GM12864 (cell line): ENCODE results near the gene HAGHL.
"Not testable (repeated sequence)": the region's sequence is repeated elsewhere in the genome, so short reads cannot be mapped to it uniquely, and the experiment has no call there.

Source experiments
- DNase-seq: peaks from one replicate; pipeline ENCODE4 v3.0.0-alpha.2; 2011; ENCODE audit warnings: low read depth
- H3K4me3 ChIP-seq: 2 replicates; pipeline ENCODE4 v1.5.1; 2011; ENCODE audit warnings: mild to moderate bottlenecking, low read depth, low read length, control low read depth
- TF ChIP-seq, protein P1 (sequence below): IDR thresholded peaks from 2 replicates; pipeline ENCODE4 v1.5.1; 2011; ENCODE audit warnings: low read depth, mild to moderate bottlenecking, moderate library complexity, low read length, control low read depth, inconsistent platforms; ENCODE audit errors: missing control alignments

HAGHL gene

DNA sequence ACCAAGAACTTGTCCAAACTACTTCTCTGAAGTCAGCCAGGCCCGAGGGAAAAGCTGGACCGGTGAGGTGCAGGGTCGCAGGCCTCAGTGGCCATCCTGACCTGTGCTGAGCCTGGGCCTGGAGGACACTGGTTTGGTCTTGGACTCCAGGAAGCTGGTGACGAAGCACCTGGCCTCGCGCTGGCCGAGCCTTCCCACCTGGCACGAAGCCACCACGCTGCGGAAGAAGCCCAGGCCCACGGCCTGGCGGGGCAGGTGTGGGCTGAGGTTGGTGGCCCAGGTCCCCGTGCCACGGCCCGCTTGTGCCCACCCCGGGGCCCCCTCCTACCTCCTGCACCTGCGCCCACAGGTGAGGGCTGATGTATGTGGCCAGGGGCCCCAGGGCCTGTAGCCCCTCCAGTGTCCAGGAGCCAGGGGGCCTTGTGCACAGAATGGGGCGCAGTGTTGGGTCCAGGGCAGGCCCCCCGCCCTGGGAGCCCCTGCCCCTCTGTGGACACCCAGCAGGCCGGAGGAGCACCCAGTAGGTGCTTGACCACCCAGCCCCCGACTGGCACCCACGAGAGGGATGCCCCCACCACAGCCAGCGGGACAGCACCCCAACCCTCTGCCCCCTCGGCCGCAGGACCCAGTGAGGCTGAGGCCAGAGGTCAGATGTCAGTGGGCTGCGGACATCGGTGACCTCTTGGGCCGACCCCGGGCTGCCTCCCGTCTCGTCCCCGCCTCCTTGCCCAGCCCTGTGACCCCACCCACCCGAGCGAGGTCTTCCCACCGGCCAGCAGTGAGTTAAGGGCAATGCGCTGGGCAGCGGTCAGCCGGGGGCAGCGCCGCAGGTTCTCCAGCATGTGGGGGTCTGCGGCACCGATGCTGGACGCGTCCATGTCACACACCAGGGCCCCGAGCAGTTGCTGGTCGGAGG is 47.4 kb downstream of the HAGHL start:
- no peak for DNase-seq
- no peak overlapping the region for H3K4me3 ChIP-seq
- TF ChIP-seq, protein P1, sequence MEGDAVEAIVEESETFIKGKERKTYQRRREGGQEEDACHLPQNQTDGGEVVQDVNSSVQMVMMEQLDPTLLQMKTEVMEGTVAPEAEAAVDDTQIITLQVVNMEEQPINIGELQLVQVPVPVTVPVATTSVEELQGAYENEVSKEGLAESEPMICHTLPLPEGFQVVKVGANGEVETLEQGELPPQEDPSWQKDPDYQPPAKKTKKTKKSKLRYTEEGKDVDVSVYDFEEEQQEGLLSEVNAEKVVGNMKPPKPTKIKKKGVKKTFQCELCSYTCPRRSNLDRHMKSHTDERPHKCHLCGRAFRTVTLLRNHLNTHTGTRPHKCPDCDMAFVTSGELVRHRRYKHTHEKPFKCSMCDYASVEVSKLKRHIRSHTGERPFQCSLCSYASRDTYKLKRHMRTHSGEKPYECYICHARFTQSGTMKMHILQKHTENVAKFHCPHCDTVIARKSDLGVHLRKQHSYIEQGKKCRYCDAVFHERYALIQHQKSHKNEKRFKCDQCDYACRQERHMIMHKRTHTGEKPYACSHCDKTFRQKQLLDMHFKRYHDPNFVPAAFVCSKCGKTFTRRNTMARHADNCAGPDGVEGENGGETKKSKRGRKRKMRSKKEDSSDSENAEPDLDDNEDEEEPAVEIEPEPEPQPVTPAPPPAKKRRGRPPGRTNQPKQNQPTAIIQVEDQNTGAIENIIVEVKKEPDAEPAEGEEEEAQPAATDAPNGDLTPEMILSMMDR = no peak

DNA sequence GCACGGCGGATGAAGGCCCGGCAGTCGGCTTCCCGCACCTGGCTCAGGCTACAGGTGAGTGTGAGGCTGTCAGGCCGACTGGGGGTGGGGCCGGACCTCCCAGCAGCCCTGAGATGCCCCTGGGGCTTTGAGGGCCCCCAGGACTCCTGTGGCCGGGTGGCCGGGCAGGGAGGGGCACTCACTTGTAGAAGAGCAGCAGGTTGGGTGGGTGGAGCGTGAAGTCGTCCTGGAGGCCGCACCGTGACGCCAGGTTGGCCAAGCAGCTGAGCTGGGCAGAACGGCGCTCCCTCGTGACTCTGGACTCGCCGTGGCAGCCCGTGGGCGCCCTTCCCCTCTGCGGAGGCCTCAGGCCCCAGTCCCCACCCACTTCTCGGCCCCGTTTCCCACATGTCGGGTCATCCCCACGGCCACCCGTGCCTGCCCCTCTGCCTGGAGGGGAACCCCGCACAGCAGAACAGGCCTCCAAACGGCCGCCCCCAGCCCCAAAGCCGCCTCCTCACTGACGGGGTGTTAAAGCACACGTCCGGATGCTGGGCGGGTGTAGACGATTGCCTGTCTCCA is 48.4 kb downstream of the HAGHL start:
- DNase-seq = no peak
- TF ChIP-seq, protein P1 = no peak
- no peak overlapping the region for H3K4me3 ChIP-seq

DNA sequence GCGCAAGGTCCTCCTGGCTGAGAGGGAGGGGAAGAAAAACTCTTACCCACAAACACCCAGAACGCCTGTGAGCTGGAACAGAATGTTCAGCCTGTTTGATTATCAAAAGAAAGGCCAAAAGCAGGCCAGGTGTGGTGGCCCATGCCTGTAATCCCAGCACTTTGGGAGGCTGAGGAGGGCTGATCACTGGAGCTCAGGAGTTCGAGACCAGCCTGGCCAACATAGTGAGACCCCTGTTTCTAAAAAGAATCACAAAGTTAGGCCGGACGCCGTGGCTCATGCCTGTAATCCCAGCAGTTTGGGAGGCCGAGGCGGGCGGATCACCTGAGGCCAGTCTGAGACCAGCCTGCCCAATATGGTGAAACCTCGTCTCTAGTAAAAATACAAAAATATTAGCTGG is 49.4 kb downstream of the HAGHL start:
- H3K4me3 ChIP-seq = not testable (repeated sequence)

DNA sequence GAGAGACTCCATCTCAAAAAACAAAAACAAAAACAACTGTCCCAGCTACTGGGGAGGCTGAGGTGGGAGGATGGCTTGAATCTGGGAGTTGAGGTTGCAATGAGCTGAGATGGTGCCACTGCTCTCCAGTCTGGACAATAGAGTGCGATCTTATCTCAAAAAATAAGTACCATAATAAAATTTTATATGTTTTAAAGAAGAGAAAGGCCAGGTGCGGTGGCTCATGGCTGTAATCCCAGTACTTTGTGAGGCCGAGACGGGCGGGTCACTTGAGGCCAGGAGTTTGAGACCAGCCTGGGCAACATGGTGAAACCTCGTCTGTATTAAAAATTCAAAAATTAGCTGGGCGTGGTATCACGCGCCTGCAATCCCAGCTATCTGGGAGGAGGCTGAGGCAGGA is 49.9 kb downstream of the HAGHL start:
- no peak for DNase-seq

More for the DNA sequence above, 49.4 kb downstream of the HAGHL start:
- DNase-seq = not testable (repeated sequence)

DNA sequence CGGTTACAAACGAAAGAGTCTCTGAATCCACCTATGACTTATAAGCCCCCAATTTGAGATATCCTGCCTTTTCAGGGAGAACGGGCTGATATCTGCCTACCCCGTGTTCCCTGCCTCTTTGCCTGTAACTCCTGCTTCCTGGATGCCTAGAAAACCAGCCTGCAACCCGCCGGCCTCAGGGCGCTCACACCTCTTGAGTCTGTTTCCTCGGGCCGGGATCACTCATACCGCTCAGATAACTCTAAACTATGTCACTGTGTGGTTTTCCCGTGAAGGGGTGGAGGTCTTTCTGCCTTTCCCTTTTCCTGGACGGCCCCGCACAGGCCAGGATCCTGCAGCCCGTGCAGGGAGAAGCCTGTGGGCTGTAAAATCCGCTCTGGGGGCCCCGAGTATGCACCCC is 50.9 kb downstream of the HAGHL start:
- no peak for DNase-seq
- TF ChIP-seq, protein P1 = no peak

More for the DNA sequence above, 49.9 kb downstream of the HAGHL start:
- H3K4me3 ChIP-seq = no peak overlapping the region
- TF ChIP-seq, protein P1 = no peak

DNA sequence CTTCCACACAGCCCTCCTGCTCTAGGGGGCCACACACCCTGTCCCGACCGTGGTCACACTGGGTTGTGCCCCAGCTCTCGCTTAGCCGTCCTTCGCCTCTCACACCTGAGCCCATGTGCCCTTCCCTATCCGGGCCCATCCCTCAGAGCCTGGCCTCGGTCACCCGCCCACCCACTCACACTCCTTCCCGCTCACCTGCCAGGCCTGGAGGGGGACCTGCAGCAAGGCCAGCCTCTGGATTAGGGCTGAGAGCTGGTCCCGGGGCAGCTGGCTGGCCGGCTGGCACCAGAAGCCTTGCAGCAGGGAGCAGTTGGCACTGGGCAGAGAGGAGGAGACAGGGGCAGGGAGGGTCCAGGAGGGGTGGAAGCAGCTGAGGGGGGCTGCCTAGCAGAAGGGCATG is 51.5 kb downstream of the HAGHL start:
- DNase-seq = no peak
- TF ChIP-seq, protein P1 = no peak
- H3K4me3 ChIP-seq = no peak overlapping the region

More for the DNA sequence above, 50.9 kb downstream of the HAGHL start:
- H3K4me3 ChIP-seq = no peak overlapping the region

DNA sequence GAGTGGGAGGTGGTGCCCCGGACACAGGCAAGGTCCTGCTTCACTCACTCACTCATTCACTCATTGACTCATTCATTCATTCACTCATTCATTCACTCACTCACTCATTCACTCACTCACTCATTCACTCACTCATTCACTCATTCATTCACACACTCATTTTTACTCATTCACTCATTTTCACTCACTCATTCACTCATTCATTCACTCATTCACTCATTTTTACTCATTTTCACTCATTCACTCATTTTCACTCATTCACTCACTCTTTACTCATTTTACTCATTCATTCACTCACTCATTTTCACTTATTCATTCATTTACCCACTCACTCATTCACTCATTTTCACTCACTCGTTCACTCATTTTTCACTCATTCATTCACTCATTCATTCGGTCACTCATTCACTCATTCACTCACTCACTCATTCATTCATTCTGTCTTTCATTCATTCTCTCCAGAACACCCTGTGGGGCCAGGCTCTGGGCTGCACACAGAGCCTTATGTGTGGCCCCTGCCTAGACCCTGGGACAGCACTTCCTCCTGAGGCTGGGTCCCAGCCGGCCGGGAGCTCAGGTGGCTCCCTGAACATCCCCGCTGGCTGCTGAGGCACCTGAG is 52.1 kb downstream of the HAGHL start:
- TF ChIP-seq, protein P1 = no peak

More for the DNA sequence above, 52.1 kb downstream of the HAGHL start:
- H3K4me3 ChIP-seq = no peak overlapping the region
- no peak for DNase-seq
